ENCODE data around the gene CHD9.

- no peak for TF ChIP-seq CTCF (conservative IDR thresholded peaks at IDR 0.05)
- no peak for TF ChIP-seq EZH2 (IDR thresholded peaks at IDR 0.05; ENCODE audit: low read depth)
Measured at GRCh38 chr16:53309457-53309856, 254.7 kb downstream of the CHD9 start.

All from PC-9 (cell line).